Esophagus (tissue), 2 donors: Measurements from ENCODE around the gene TMSB10. TPM values are rescaled to one million over a fixed set of nuclear protein-coding genes. Genes with fewer than 3 reads are reported as not detected.
"Not testable (repeated sequence)": the region's sequence is repeated elsewhere in the genome, so short reads cannot be mapped to it uniquely, and the experiment has no call there.

Experiments used
- H3K27ac ChIP-seq, 2 donors: one replicate each; pipeline ENCODE4 v1.5.1; 2013; ENCODE audit warnings: low read depth in 2 of 2, mild to moderate bottlenecking in 2 of 2, inconsistent platforms in 1 of 2, low read length in 1 of 2, moderate library complexity in 1 of 2
- H3K27me3 ChIP-seq, 2 donors: one replicate each; pipeline ENCODE4 v1.6.1; 2013; ENCODE audit warnings: low read length in 2 of 2, control low read depth in 1 of 2, mild to moderate bottlenecking in 1 of 2; ENCODE audit not compliant: insufficient read depth in 2 of 2, control insufficient read depth in 1 of 2
- H3K36me3 ChIP-seq, 2 donors: one replicate each; pipeline ENCODE4 v1.6.1; 2013; ENCODE audit warnings: low read length in 1 of 2; ENCODE audit not compliant: control insufficient read depth in 2 of 2, insufficient read depth in 2 of 2
- H3K4me1 ChIP-seq, 2 donors: one replicate each; pipeline ENCODE4 v1.6.1; 2013; ENCODE audit warnings: low read length in 1 of 2; ENCODE audit not compliant: control insufficient read depth in 2 of 2, insufficient read depth in 2 of 2
- H3K4me3 ChIP-seq, 2 donors: one replicate each; pipeline ENCODE4 v1.5.1; 2013; ENCODE audit warnings: low read length in 2 of 2, mild to moderate bottlenecking in 2 of 2, low read depth in 1 of 2, moderate library complexity in 1 of 2
- H3K9me3 ChIP-seq, 2 donors: one replicate each; pipeline ENCODE4 v1.6.1; 2013; ENCODE audit warnings: mild to moderate bottlenecking in 2 of 2, low read depth in 1 of 2, low read length in 1 of 2, moderate library complexity in 1 of 2; ENCODE audit not compliant: control insufficient read depth in 2 of 2, insufficient read depth in 1 of 2
- WGBS, 2 donors: extraction: QIAGEN DNeasy Blood & Tissue Kit; methylation state at CpG; one replicate each; pipeline ENCODE4 v1.1.7; 2013; 5-methylcytosine and 5-hydroxymethylcytosine counted together
- polyA plus RNA-seq, 2 donors: library from polyadenylated mRNA; stranded (reverse); fragments of 200-250 nt; gene quantifications; one replicate each; pipeline ENCODE4 v1.2.3, GENCODE V29; 2013
- donor health status: healthy with polysubstance abuse.
- donor health status: Bipolar disorder and iron deficiency.

The TMSB10 gene
- polyA plus RNA-seq, 2 donors, result 1,127 to 2,184 TPM

- H3K36me3 ChIP-seq, result no peaks in the 10 kb centered on the region
- H3K9me3 ChIP-seq, result peaks cover 0 to 6% of the 10 kb centered on the region in 2 donors
- no peaks in the 10 kb centered on the region for H3K27me3 ChIP-seq
- peak overlapping the region; percentile 51 to 60 for H3K27ac ChIP-seq
- no peak overlapping the region for H3K4me3 ChIP-seq
- H3K4me1 ChIP-seq, result peaks cover 0 to 5% of the 10 kb centered on the region in 2 donors
- WGBS, 2 donors, result 89 to 93% methylated on average over 2 of the region's 2 CpGs
These were observed 3.7 kb downstream of the TMSB10 start for GRCh38 chr2:84908948-84909713.

GRCh38 chr2:84911135-84911678 is 5.8 kb downstream of the TMSB10 start:
- H3K4me1 ChIP-seq, result peaks cover 0 to 5% of the 10 kb centered on the region in 2 donors
- peaks cover 0 to 6% of the 10 kb centered on the region in 2 donors for H3K9me3 ChIP-seq
- no peak overlapping the region for H3K27ac ChIP-seq
- 98% methylated on average over 5 of the region's 5 CpGs for WGBS, 2 donors
- H3K36me3 ChIP-seq, result no peaks in the 10 kb centered on the region
- no peaks in the 10 kb centered on the region for H3K27me3 ChIP-seq
- H3K4me3 ChIP-seq, result no peak overlapping the region

- H3K4me1 ChIP-seq, result peaks cover 0 to 5% of the 10 kb centered on the region in 2 donors
- no peaks in the 10 kb centered on the region for H3K36me3 ChIP-seq
- H3K4me3 ChIP-seq, result no peak overlapping the region
- H3K27me3 ChIP-seq, result no peaks in the 10 kb centered on the region
- H3K9me3 ChIP-seq, result peaks cover 0 to 6% of the 10 kb centered on the region in 2 donors
- no peak overlapping the region for H3K27ac ChIP-seq
- WGBS, 2 donors, result 90 to 96% methylated on average over 4 of the region's 4 CpGs
These were observed 7.5 kb downstream of the TMSB10 start for GRCh38 chr2:84912984-84913383.

GRCh38 chr2:84914334-84914733 is 8.9 kb downstream of the TMSB10 start:
- H3K27ac ChIP-seq, result no peak overlapping the region
- H3K36me3 ChIP-seq, result no peaks in the 10 kb centered on the region
- no peak overlapping the region for H3K4me3 ChIP-seq
- H3K4me1 ChIP-seq, result no peaks in the 10 kb centered on the region
- WGBS, 2 donors, result 91% methylated on average over 6 of the region's 6 CpGs
- H3K27me3 ChIP-seq, result no peaks in the 10 kb centered on the region
- peaks cover 0 to 2% of the 10 kb centered on the region in 2 donors for H3K9me3 ChIP-seq

GRCh38 chr2:84915675-84916074 is 10.2 kb downstream of the TMSB10 start:
- 95 to 98% methylated on average over 24 of the region's 24 CpGs for WGBS, 2 donors
- not testable (repeated sequence) for H3K36me3 ChIP-seq, H3K27me3 ChIP-seq, H3K27ac ChIP-seq, H3K4me3 ChIP-seq, H3K9me3 ChIP-seq, H3K4me1 ChIP-seq

GRCh38 chr2:84917821-84918220 is 12.4 kb downstream of the TMSB10 start:
- H3K27ac ChIP-seq, H3K9me3 ChIP-seq, H3K36me3 ChIP-seq, H3K4me3 ChIP-seq, H3K4me1 ChIP-seq, H3K27me3 ChIP-seq: not testable (repeated sequence)
- WGBS, 2 donors, result 91 to 93% methylated on average over 5 of the region's 5 CpGs

GRCh38 chr2:84918430-84918829 is 13.0 kb downstream of the TMSB10 start:
- H3K4me3 ChIP-seq, result no peak overlapping the region
- H3K9me3 ChIP-seq, result no peaks in the 10 kb centered on the region
- WGBS, 2 donors, result 77 to 85% methylated on average over 2 of the region's 2 CpGs
- H3K27ac ChIP-seq, result no peak overlapping the region
- no peaks in the 10 kb centered on the region for H3K27me3 ChIP-seq
- H3K4me1 ChIP-seq, result no peaks in the 10 kb centered on the region
- H3K36me3 ChIP-seq, result no peaks in the 10 kb centered on the region

GRCh38 chr2:84919885-84920580 is 14.6 kb downstream of the TMSB10 start:
- Histone ChIP-seq H3K27ac (peak overlapping the region; percentile 79 to 81), H3K27me3 (no peaks in the 10 kb centered on the region), H3K9me3 (no peaks in the 10 kb centered on the region), H3K36me3 (no peaks in the 10 kb centered on the region), H3K4me3 (no peak overlapping the region), H3K4me1 (no peaks in the 10 kb centered on the region)
- 13 to 28% methylated on average over 7 of the region's 7 CpGs for WGBS, 2 donors

GRCh38 chr2:84923009-84923408 is 17.6 kb downstream of the TMSB10 start:
- Histone ChIP-seq H3K27ac (no peak overlapping the region), H3K4me1 (peaks cover 0 to 10% of the 10 kb centered on the region in 2 donors), H3K36me3 (no peaks in the 10 kb centered on the region), H3K4me3 (no peak overlapping the region), H3K27me3 (no peaks in the 10 kb centered on the region), H3K9me3 (no peaks in the 10 kb centered on the region)
